HFFc6 (cell line): Measurements from ENCODE around the gene PIK3R1. TPM values are rescaled to one million over a fixed set of nuclear protein-coding genes. Genes with fewer than 3 reads are reported as not detected.

Source experiments
- DNase-seq: peaks from one replicate; pipeline ENCODE4 v3.0.0-alpha.2; 2018
- H3K27ac Mint-ChIP-seq: 2 replicates; pipeline ENCODE4 v1.8.0; 2020; ENCODE audit warnings: mild to moderate bottlenecking, mixed read lengths
- H3K27me3 Mint-ChIP-seq: 2 replicates; pipeline ENCODE4 v1.8.0; 2021; ENCODE audit warnings: mild to moderate bottlenecking, moderate library complexity, mixed read lengths; ENCODE audit not compliant: insufficient read depth
- H3K36me3 Mint-ChIP-seq: 2 replicates; pipeline ENCODE4 v1.8.0; 2021; ENCODE audit warnings: low read depth, mixed read lengths
- H3K4me1 Mint-ChIP-seq: 2 replicates; pipeline ENCODE4 v1.8.0; 2020; ENCODE audit warnings: low read depth, mixed read lengths
- H3K4me3 Mint-ChIP-seq: 2 replicates; pipeline ENCODE4 v1.8.0; 2020; ENCODE audit warnings: mild to moderate bottlenecking, moderate library complexity, mixed read lengths
- H3K9me3 Mint-ChIP-seq: 2 replicates; pipeline ENCODE4 v1.8.0; 2020; ENCODE audit warnings: mild to moderate bottlenecking, mixed read lengths
- CTCF ChIP-seq: fragments of 200-600 bp; sonication (generic); IDR thresholded peaks from 2 replicates; pipeline ENCODE4 v1.5.0; 2021; ENCODE audit warnings: antibody characterized with exemption, mild to moderate bottlenecking
- total RNA-seq, 6 experiments: library from RNA; stranded (reverse); fragmentation: NEBNext Ultra II Directional; extraction: Animal tissue kit (Norgen Biotek cat#: 25700); gene quantifications; 2 replicates in 1 of 6; 3 replicates in 5 of 6; pipeline ENCODE4 v1.2.3, GENCODE V29; 2021

PIK3R1 gene
- total RNA-seq, 6 experiments from 2014 or later = 19.6 to 26.4 (median 22.4) TPM

DNA sequence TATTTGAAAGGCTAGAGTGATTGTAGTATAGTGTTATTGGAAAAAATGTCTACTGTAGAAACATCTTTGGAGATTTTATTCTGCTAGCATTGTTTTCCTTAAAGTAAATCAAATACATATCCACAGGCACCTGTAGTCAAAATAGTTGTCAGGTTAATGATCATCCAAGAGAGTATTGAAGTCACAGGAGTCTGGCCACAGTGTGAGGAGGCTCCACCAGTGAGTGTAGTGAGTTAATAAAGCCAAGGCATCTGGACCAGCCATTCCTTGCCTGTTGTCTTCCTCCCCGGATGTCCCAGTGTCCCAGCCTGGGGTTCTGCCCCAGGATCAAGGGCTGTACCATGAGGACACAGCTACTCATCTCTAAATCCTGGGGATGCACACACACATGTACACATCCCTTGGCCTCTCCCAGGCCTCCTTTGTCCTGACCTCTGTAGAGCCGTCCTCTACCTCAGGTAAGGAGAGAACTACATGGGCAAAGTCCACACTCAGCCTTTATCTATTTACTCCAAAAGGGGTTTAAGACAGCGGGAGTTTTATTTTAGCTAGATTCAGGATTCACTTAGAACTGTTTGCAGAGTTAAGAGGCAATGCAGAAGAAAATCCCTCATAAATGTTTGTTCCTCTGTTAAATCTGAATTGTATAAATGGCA lies 3.7 kb downstream of the PIK3R1 start:
- Mint-ChIP-seq H3K4me1 (peaks cover 52% of the 10 kb centered on the region), H3K36me3 (peaks cover 5% of the 10 kb centered on the region; the same call in 1 of the 2 replicates), H3K27me3 (no peaks in the 10 kb centered on the region; the same call in none of the 2 replicates), H3K9me3 (no peaks in the 10 kb centered on the region), H3K4me3 (no peak overlapping the region; the same call in 1 of the 2 replicates), H3K27ac (peak overlapping the region; percentile 45; the same call in 1 of the 2 replicates)
- no peak for TF ChIP-seq CTCF
- DNase-seq = no peak

DNA sequence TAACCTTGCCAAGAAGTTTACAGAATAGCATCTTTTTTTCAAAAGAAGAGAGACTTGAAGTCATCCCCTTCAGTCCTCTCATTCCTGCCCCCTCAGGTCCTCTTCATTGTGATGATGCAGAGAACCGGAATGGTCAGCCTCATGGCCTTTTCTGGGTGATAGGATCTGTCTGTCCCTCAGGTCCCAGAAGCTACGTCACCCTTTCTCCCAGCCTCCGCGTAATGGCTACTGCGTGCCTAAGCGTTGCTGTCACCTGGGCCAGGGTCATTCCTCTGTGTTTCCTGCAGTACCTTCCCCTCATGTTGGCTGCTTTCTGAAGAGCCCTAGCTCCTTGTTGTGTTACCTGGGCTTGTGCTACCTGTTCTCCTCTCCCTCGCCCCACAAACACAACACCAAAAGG lies 4.7 kb downstream of the PIK3R1 start:
- H3K36me3 Mint-ChIP-seq = peaks cover 5% of the 10 kb centered on the region; the same call in 1 of the 2 replicates
- H3K4me1 Mint-ChIP-seq = peaks cover 58% of the 10 kb centered on the region
- no peaks in the 10 kb centered on the region for H3K9me3 Mint-ChIP-seq

DNA sequence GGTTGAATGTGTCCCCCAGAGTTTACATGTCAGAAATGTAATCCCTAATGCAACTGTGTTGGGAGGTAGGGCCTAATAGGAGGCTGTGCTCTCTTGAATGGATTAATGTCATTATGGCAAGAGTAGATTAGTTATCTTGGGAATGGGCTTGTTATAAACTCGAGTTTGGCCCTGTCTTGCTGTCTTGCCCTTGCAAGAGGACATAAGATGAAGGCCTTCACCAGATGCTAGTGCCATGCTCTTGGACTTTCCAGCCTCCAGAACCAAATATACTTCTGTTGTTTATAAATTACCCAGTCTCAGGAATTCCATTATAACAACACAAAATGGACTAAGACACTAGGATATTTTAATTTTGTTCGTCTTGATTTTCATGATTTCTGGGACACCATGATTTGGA lies 5.4 kb downstream of the PIK3R1 start:
- H3K27ac Mint-ChIP-seq = no peak overlapping the region
- no peak for TF ChIP-seq CTCF
- H3K4me1 Mint-ChIP-seq = peaks cover 65% of the 10 kb centered on the region
- no peak overlapping the region for H3K4me3 Mint-ChIP-seq
- no peak for DNase-seq
- H3K9me3 Mint-ChIP-seq = no peaks in the 10 kb centered on the region
- H3K36me3 Mint-ChIP-seq = peaks cover 5% of the 10 kb centered on the region
- no peaks in the 10 kb centered on the region; the same call in none of the 2 replicates for H3K27me3 Mint-ChIP-seq

More for the DNA sequence above, 4.7 kb downstream of the PIK3R1 start:
- no peak for DNase-seq
- no peak overlapping the region for H3K4me3 Mint-ChIP-seq
- TF ChIP-seq CTCF = no peak
- no peak overlapping the region for H3K27ac Mint-ChIP-seq
- no peaks in the 10 kb centered on the region; the same call in none of the 2 replicates for H3K27me3 Mint-ChIP-seq

- no peak for DNase-seq
- no peaks in the 10 kb centered on the region; the same call in none of the 2 replicates for H3K27me3 Mint-ChIP-seq
- H3K36me3 Mint-ChIP-seq = peaks cover 11% of the 10 kb centered on the region
- H3K4me1 Mint-ChIP-seq = peaks cover 70% of the 10 kb centered on the region
- no peak for TF ChIP-seq CTCF
- H3K27ac Mint-ChIP-seq = no peak overlapping the region
- H3K4me3 Mint-ChIP-seq = no peak overlapping the region
- no peaks in the 10 kb centered on the region for H3K9me3 Mint-ChIP-seq
These were observed 5.9 kb downstream of the PIK3R1 start for GRCh38 chr5:68221488-68221887.

DNA sequence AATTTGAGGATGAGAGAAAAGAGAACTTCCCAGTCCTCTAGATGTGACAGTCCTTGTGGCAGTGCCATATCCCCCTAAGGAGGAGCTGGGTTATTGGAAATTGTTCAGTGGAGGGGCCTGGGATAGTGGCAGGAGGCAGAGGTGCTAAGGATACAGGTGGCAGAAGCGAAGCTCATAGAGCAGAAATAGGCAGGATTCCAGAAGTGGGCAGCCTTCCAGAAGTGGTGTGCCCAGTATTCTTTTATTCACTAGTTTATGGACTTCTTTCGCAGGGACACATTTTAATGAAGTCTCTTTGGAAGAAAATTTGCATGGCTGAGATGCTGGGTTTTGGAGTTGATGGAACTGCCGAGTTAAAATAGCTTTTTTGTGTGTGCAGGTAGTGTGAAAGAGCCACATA lies 6.8 kb downstream of the PIK3R1 start:
- no peak for DNase-seq
- no peak overlapping the region for H3K4me3 Mint-ChIP-seq
- TF ChIP-seq CTCF = no peak
- H3K4me1 Mint-ChIP-seq = peaks cover 67% of the 10 kb centered on the region
- H3K9me3 Mint-ChIP-seq = no peaks in the 10 kb centered on the region
- peaks cover 14% of the 10 kb centered on the region for H3K36me3 Mint-ChIP-seq
- no peaks in the 10 kb centered on the region; the same call in 1 of the 2 replicates for H3K27me3 Mint-ChIP-seq
- no peak overlapping the region for H3K27ac Mint-ChIP-seq
